ENCODE data around the gene SLC26A1.

The SLC26A1 gene

DNA sequence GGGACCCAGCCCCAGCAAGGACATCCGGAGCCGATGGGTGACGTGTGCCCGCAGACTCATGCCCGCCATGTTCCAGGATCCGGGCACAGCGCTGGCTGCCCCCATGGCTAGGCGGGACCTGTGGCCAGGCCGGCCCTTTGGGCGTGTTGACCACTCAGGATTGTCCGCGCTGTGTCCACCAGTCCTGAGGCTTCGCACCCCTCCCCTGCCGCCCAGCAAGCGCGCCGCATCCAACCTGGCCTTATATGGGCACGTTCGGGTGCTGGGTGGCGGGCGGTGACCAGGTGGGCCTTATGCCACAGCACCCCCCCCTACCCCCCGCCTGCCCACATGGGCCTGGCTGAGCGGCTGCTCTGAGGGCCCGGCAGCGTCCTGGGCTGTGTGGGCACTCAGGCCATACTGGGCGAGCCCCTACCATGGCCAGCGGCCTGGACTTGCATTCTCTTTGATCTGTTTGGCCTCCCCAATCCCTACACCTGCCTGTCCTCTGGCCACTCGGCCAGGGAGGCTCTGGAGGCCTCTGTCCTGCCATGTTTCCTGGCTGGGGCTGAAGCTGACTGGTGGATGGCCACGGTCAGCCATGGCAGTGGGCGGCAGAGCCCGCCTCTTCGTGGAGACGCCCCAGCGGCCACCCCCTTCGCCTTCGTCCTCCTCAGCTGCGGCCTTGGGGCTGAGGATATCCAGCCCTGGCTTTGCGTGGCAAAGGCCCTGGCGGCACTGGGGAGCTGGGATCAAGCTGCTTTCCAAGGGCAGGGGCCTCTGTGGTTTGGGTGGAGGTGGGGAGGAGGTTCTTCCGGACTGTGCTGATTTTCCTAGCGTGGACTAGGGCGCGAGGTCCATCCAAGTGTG is 20.2 kb upstream of the SLC26A1 start:
- DNase-seq (ENCODE audit: low read depth): no peak
- no peak overlapping the region for H3K4me3 ChIP-seq (ENCODE audit: low read depth, low read length)
- TF ChIP-seq, protein P1, sequence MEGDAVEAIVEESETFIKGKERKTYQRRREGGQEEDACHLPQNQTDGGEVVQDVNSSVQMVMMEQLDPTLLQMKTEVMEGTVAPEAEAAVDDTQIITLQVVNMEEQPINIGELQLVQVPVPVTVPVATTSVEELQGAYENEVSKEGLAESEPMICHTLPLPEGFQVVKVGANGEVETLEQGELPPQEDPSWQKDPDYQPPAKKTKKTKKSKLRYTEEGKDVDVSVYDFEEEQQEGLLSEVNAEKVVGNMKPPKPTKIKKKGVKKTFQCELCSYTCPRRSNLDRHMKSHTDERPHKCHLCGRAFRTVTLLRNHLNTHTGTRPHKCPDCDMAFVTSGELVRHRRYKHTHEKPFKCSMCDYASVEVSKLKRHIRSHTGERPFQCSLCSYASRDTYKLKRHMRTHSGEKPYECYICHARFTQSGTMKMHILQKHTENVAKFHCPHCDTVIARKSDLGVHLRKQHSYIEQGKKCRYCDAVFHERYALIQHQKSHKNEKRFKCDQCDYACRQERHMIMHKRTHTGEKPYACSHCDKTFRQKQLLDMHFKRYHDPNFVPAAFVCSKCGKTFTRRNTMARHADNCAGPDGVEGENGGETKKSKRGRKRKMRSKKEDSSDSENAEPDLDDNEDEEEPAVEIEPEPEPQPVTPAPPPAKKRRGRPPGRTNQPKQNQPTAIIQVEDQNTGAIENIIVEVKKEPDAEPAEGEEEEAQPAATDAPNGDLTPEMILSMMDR (IDR thresholded peaks at IDR 0.05; ENCODE audit: insufficient read depth, low read depth, low read length, missing control alignments): no peak

DNA sequence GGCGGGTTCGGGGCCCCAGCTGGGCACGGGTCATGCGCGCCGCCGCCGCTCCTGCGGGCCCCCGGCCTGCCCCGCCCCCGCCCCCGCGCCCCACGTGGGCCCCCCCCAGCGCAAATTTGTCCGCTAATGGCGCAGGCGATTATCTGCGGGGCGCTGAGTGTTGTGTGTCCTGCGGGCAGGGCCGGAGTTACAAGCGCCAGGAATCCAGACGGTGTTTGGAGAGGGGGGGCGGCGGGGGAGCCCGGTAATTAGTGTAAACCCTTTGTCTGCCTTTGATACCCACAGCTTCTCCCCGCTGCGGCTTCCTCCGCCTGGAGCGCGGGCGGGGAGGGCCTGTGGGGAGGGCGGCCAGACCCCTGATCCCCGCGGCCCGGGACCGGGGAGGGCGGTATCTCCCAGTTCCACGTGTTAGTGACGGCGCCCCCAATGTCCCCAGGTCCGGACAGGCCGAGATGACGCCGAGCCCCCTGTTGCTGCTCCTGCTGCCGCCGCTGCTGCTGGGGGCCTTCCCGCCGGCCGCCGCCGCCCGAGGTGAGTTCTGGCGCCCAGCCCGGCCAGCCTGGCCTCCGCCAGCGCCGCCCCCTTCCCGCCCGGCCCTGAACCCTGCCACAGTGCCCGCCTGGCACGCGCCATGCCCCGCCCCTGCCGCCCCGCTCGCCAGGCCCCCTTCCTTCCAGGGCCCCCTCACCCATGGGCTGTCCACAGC is 19.0 kb upstream of the SLC26A1 start:
- TF ChIP-seq, protein P1 (IDR thresholded peaks at IDR 0.05; ENCODE audit: insufficient read depth, low read depth, low read length, missing control alignments): no peak
- no peak for DNase-seq (ENCODE audit: low read depth)
- H3K4me3 ChIP-seq (ENCODE audit: low read depth, low read length): peak overlapping the region; percentile 50

DNA sequence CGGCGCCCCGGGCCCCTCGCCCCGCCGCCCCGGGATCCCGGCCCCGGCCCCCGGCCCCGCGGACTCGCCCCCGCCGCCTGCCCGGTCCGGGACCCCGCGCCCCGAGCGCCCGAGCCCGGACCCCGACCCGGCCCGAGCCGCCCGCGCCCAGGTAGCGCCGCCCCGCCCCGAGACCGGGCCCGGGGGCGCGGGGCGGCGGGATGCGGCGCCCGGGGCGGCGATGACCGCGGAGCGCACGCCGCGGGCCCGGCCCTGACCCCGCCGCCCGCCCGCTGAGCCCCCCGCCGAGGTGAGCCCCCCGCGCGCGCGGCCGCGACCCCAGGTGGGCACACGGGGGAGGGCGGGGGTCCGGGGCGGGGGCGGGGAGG is 18.4 kb upstream of the SLC26A1 start:
- TF ChIP-seq, protein P1 (IDR thresholded peaks at IDR 0.05; ENCODE audit: insufficient read depth, low read depth, low read length, missing control alignments): no peak
- no peak overlapping the region for H3K4me3 ChIP-seq (ENCODE audit: low read depth, low read length)
- DNase-seq (ENCODE audit: low read depth): no peak

DNA sequence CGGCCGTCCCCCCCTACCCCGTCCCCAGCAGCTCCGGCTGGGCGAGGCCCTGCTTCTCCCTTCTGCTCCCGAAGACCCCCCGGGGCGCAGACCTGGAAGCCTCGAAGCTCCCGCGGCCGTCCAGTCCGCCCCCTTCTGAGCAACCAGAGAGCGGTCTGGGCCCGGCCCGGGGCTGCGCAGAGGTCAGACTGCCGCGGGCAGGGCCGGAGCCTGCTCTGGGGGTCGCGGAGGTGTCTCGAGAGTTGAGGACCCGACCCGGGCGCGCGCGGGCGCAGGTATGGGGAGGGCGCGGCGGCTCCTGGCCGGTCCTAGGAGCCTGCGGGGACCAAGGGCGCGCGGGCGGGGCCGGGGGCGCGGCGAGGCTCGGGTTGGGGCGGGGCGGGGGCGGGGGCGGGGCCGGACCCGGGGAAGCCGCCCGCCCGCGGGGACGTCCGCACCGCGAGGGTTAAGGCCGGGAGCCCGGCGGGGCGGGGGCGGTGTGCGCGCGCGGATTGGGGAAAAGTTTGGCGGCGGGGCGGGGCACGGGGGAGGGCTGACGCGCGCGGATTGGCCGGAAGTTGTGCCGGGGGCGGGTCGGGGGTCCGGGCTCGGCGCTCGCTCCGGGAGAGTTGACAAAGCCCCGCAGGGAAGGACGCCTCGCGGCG is 17.9 kb upstream of the SLC26A1 start, which contains the start of gene FGFRL1:
Gene FGFRL1, plus strand, starts transcription at position 605 of the 644 bp plus-strand sequence. CDS start 860 bp downstream, outside the sequence.
- peak within 1 kb of the TSS; percentile 50 for H3K4me3 ChIP-seq (ENCODE audit: low read depth, low read length)

DNA sequence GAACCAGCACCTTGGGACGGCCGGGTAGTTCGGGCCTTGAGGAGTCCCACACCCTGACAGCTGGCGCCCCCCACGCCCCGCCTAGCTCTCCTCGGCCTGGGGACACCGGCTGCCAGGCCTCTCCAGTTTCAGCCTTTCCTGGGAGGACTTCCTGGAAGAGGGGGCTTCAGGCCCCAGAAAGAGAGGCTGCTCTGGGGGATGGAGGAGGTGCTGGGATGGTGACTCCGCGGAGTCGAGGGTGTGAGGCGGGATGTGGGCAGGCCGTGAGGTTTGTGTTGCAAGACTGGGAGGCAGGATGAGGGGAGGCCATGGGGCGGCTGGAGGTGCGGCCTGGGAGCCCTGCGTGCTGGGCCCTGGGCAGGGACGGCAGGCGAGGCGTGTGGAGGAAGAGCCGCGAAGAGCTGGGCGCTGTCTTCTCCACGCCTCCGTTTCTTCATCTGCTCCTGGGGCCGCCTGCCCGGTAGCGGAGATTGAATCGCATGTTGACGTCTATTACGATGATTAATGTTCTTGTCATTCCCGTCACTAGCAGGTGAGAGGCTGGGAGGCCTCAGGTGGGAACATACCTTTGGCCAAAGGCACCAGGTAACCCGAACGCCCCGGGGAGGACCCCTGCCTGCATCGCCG is 17.3 kb upstream of the SLC26A1 start:
- TF ChIP-seq, protein P1 (IDR thresholded peaks at IDR 0.05; ENCODE audit: insufficient read depth, low read depth, low read length, missing control alignments): no peak
- H3K4me3 ChIP-seq (ENCODE audit: low read depth, low read length): no peak overlapping the region
- DNase-seq (ENCODE audit: low read depth): peak; percentile 42

More for the DNA sequence above, 17.9 kb upstream of the SLC26A1 start, which contains the start of gene FGFRL1:
- TF ChIP-seq, protein P1 (IDR thresholded peaks at IDR 0.05; ENCODE audit: insufficient read depth, low read depth, low read length, missing control alignments): no peak
- peak; percentile 89 for DNase-seq (ENCODE audit: low read depth)
